GM18526 (cell line): Measurements from ENCODE around the gene TSPAN10.

Experiments used
- POLR2A ChIP-seq: IDR thresholded peaks from 3 replicates; pipeline ENCODE4 v1.6.1; 2011; ENCODE audit not compliant: insufficient read length; ENCODE audit errors: extremely low read depth

Gene TSPAN10

GRCh38 chr17:81615401-81615930 is 21.5 kb upstream of the TSPAN10 start:
- TF ChIP-seq POLR2A: no peak

DNA sequence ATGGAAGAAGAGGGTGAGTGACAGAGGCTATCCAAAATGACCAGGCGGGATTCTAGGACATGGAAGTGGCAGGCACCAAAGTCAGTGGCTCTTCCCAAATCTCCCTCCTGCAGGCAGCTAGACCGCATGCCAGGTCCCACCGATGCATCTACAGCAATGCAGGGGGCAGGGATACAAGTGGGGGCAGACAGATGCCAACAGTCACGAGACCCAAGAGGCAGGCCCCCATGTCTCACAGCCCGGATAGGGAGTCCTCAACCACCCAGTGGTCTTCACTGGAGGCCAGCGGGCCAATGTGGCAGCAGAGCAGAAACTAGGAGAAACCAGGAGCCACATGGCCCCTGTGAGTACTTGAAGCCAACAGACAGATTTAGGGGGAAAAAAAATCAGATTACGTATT is 20.1 kb upstream of the TSPAN10 start:
- no peak for TF ChIP-seq POLR2A

GRCh38 chr17:81621494-81622130 is 15.4 kb upstream of the TSPAN10 start:
- no peak for TF ChIP-seq POLR2A

- no peak for TF ChIP-seq POLR2A
Observed at GRCh38 chr17:81630274-81630673, 6.7 kb upstream of the TSPAN10 start.

DNA sequence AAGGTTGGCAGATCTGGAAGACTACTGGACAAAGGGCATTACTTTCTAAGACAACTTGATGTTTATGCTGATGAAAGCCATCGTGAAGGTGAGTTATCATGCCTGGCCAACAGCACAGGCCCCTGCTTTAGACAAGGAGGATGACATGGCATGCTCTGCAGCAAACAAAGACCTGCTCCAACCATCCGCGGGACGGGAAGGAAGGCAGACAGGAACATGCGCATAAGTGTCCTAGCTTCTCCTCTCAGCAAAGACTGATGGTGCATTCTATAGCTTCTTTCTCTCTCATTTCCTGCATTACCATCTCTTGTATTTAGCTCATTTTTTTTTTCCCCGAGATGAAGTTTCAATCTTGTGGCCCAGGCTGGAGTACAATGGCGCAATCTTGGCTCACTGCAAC is 5.5 kb upstream of the TSPAN10 start:
- no peak for TF ChIP-seq POLR2A

- TF ChIP-seq POLR2A: no peak
Observed at GRCh38 chr17:81635431-81635830, 1.6 kb upstream of the TSPAN10 start.

DNA sequence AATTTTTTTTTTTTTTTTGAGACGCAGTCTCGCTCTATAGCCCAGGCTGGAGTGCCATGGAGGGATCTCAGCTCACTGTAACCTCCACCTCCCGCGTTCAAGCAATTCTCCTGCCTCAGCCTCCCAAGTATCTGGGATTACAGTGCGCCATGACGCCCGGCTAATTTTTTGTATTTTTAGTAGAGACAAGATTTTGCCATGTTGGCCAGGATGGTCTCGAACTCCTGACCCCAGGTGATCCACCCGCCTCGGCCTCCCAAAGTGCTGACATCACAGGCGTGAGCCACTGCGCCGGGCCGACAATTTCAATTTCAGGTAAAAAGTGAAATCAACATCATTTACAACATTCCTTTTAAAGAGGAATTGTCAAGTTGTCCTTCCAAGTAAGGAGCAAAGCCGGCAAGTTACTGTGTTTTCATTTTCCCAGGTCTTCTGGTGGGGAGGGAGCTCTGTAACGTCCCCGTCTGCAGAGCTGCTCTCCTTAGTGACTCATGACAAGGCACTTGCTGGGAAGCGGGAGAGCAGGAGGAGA is 957 bp upstream of the TSPAN10 start:
- TF ChIP-seq POLR2A: no peak

DNA sequence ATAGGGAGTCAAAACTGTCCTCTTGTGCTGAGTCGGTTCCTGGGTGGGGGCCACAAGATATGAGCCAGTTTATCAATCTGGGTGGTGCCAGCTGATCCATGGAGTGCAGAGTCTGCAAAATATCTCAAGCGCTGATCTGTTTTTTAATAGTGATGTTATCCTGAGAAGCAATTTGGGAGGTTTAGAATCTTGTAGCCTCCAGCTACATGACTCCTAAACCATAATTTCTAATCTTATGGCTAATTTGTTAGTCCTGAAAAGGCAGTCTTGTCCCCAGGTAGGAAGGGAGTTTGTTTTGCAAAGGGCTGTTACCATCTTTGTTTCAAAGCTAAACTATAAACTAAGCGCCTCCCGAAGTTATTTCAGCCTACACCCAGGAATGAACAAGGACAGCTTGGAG is 1.7 kb downstream of the TSPAN10 start:
- no peak for TF ChIP-seq POLR2A

- TF ChIP-seq POLR2A: no peak
Observed at GRCh38 chr17:81640011-81640410, 3.0 kb downstream of the TSPAN10 start.

DNA sequence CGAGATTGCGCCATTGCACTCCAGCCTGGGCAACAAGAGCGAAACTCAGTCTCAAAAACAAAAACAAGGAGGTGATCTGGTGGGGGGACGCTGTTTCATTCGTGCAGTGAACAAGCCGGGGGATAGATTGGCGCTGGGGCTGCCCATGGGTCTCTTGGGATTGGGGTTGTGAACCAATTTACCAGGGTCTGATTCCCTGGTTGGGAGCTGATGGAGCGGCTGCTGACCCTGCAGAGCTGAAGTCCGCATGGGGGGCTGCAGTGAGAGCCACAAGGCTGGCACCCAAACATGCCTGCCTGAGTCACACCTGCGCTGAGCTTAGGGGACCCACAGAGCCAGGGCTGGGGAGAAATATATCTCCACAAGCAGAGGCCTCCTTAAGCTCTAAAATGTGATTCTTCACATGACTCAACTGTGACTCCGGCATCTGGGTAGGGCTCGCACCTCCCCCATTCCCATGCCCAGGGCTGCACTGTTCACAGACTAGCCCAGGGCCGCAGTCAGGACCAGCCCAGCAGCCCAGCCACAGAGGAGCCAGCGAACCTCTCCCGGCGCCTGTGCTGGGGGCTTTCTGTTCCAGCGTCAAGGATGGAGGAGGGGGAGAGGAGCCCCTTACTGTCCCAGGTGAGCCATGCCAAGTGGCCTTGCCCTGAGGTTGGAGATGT is 5.0 kb downstream of the TSPAN10 start:
- no peak for TF ChIP-seq POLR2A

GRCh38 chr17:81644496-81644895 is 7.5 kb downstream of the TSPAN10 start:
- TF ChIP-seq POLR2A: no peak

DNA sequence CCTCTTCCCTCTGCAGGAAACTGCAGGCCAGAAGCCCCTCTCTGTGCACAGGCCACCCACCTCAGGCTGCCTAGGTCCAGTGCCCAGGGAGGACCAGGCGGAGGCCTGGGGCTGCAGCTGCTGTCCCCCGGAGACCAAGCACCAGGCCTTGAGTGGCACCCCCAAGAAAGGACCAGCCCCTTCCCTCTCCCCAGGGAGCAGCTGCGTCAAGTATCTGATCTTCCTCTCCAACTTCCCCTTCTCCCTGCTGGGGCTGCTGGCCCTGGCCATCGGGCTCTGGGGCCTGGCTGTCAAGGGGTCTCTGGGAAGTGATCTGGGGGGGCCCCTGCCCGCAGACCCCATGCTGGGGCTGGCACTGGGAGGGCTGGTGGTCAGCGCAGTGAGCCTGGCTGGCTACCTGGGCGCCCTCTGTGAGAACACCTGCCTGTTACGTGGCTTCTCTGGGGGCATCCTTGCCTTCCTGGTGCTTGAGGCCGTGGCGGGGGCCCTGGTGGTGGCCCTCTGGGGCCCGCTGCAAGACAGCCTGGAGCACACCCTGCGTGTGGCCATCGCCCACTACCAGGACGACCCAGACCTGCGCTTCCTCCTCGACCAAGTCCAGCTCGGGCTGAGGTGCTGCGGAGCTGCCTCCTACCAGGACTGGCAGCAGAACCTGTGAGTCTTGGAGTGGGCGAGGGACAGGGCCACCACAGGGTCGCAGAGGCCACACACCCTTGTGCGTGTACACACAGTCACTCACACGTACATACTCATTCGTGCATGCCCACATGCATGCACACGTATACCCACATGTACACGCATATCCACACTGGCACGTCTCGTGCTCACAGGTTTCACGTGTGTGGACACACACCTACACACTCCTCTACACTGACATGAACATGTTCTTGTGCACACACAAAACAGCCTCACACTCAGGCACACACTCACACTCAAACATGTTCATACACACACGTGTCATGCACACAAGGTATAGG is 8.3 kb downstream of the TSPAN10 start:
- TF ChIP-seq POLR2A: no peak

GRCh38 chr17:81646869-81647600 is 10.0 kb downstream of the TSPAN10 start:
- TF ChIP-seq POLR2A: no peak

DNA sequence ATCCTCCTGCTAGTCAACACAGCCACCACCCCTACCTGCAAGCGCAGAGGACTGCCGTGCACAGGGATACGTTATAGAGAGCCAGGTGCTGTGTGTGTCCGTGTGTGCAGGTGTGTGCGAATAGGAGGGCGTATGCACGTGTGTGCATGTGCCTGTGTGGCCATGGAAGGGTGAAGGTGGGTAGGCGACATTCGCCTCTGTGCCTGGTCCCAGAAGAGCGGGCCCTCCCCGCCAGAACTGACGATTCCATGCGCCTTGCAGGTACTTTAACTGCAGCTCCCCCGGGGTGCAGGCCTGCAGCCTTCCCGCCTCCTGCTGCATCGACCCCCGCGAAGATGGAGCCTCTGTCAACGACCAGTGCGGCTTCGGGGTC is 10.6 kb downstream of the TSPAN10 start:
- no peak for TF ChIP-seq POLR2A
